ENCODE measurements around the gene ADH1C.

The ADH1C gene

GRCh38 chr4:99305638-99306400 is 46.7 kb downstream of the ADH1C start:
- no peak for DNase-seq
- intact Hi-C loops (cut with DNase I), result no loop called here

GRCh38 chr4:99301376-99302164 is 51.0 kb downstream of the ADH1C start:
- DNase-seq, result no peak
- intact Hi-C loops (cut with DNase I), result no loop called here

- intact Hi-C loops (cut with DNase I), result no loop called here
- DNase-seq, result peak in 3 of 10 donors; percentile 11 to 76 (median 68)
Measured at GRCh38 chr4:99300934-99301333, 51.6 kb downstream of the ADH1C start.

- intact Hi-C loops (cut with DNase I), result no loop called here
- no peak for DNase-seq
Measured at GRCh38 chr4:99293357-99293756, 59.2 kb downstream of the ADH1C start.

GRCh38 chr4:99290848-99291786 is 61.4 kb downstream of the ADH1C start, which contains the start of gene ADH1A:
ADH1A (minus strand) TSS chr4:99290985; CDS start chr4:99290914, 71 bp downstream.
- DNase-seq, result no peak
- intact Hi-C loops (cut with DNase I), result no loop called here

Data from posterior cingulate gyrus (tissue), 11 donors.